GM12864 (cell line): ENCODE measurements around the gene ATRIP.
A peak's percentile ranks its signal among the peaks of the same experiment; 100 is the strongest.

Source experiments
- DNase-seq: peaks from one replicate; pipeline ENCODE4 v3.0.0-alpha.2; 2011; ENCODE audit warnings: low read depth
- H3K4me3 ChIP-seq: 2 replicates; pipeline ENCODE4 v1.5.1; 2011; ENCODE audit warnings: mild to moderate bottlenecking, low read depth, low read length, control low read depth
- TF ChIP-seq, protein P1 (sequence below): IDR thresholded peaks from 2 replicates; pipeline ENCODE4 v1.5.1; 2011; ENCODE audit warnings: low read depth, mild to moderate bottlenecking, moderate library complexity, low read length, control low read depth, inconsistent platforms; ENCODE audit errors: missing control alignments

ATRIP gene

DNA sequence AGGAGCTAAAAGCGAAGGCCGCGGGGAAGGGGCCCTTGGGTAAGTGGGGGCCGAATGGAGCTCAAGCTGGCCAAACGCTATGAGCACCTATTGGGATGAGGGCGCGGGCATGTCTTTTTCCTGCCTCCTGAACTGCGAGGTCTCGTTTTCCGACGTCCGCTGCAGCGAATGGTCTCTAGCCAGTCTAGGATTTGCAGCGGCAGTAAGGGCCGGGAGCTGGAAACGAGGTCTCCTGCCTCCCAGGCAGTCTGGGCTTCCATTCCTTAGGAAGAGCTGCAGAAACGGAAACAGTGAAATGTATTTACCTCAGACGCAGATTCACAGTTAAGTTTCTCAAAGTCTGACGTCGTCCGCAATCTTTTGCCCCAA is 6.0 kb upstream of the ATRIP start:
- TF ChIP-seq, protein P1, sequence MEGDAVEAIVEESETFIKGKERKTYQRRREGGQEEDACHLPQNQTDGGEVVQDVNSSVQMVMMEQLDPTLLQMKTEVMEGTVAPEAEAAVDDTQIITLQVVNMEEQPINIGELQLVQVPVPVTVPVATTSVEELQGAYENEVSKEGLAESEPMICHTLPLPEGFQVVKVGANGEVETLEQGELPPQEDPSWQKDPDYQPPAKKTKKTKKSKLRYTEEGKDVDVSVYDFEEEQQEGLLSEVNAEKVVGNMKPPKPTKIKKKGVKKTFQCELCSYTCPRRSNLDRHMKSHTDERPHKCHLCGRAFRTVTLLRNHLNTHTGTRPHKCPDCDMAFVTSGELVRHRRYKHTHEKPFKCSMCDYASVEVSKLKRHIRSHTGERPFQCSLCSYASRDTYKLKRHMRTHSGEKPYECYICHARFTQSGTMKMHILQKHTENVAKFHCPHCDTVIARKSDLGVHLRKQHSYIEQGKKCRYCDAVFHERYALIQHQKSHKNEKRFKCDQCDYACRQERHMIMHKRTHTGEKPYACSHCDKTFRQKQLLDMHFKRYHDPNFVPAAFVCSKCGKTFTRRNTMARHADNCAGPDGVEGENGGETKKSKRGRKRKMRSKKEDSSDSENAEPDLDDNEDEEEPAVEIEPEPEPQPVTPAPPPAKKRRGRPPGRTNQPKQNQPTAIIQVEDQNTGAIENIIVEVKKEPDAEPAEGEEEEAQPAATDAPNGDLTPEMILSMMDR, result no peak
- H3K4me3 ChIP-seq, result peak overlapping the region; percentile 98
- no peak for DNase-seq

- H3K4me3 ChIP-seq, result no peak overlapping the region; the same call in 1 of the 2 replicates
- no peak for DNase-seq
- TF ChIP-seq, protein P1, result no peak
These were observed 4.6 kb upstream of the ATRIP start for GRCh38 chr3:48441940-48442339.

DNA sequence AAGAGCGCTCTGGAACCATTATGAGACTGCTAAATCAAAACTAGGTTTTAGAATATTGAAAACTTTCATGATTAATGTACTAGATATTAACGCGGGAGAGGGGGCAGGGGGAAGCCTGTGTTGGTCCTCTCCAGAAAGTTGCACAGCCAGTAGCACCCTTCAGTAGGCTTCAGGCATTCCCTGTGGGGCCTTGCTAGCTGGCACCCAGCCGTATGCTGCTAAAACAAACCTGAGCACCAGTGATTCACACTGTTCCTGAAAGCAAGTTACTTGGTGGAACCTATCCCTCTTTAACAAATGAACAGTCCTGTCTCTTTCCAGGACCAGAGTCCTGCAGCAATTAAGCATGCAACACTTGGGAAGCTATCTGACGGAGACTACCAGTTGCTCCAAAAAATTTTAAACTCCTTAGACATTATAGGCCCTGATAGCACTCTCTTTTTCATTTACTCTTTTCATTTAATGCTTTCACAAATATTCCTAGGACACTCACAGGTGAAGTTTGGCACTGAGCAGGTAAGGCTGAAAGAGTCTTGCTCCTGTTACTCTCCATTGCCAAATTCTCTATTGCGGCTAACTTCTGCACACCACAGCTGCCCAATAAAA is 1.2 kb upstream of the ATRIP start:
- peak overlapping the region; percentile 87; the same call in 1 of the 2 replicates for H3K4me3 ChIP-seq
- DNase-seq, result no peak
- TF ChIP-seq, protein P1, result no peak

GRCh38 chr3:48446043-48446424 is 503 bp upstream of the ATRIP start:
- peak overlapping the region; percentile 87 for H3K4me3 ChIP-seq
- DNase-seq, result no peak
- TF ChIP-seq, protein P1, result no peak

DNA sequence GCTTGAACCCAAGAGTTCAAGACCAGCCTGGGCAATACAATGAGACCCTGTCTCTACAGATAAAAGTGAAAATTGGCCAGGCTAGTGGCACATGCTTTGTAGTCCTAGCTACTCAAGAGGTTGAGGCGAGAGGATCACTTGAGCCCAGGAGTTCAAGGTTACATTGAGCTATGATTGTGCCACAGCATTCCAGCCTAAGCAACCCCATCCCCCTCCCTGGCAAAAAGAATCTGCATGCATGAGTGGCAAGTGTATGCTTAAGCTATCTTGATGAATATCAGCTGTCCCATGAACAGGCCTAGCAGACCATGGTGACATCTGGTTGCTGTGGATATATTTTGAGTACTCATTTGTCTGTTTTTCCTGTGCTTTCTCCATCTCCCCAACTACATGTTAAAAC is 4.7 kb downstream of the ATRIP start:
- TF ChIP-seq, protein P1, result no peak
- no peak for DNase-seq
- no peak overlapping the region for H3K4me3 ChIP-seq

- no peak overlapping the region for H3K4me3 ChIP-seq
- DNase-seq, result no peak
- TF ChIP-seq, protein P1, result no peak
These were observed 9.9 kb downstream of the ATRIP start for GRCh38 chr3:48456456-48456855.

GRCh38 chr3:48459331-48459730 is 12.8 kb downstream of the ATRIP start:
- TF ChIP-seq, protein P1, result no peak

More at GRCh38 chr3:48459331-48459730, 12.8 kb downstream of the ATRIP start:
- H3K4me3 ChIP-seq, result no peak overlapping the region
- no peak for DNase-seq
